SJSA1 (cell line): ENCODE measurements around the gene ARHGAP4. TPM values are rescaled to one million over a fixed set of nuclear protein-coding genes. Genes with fewer than 3 reads are reported as not detected.
A peak's percentile ranks its signal among the peaks of the same experiment; 100 is the strongest.

Experiments used
- DNase-seq, 2 experiments: peaks; one replicate each; pipeline ENCODE4 v3.0.0-alpha.2; 2015 to 2020; ENCODE audit warnings: low spot score in 2 of 2, low read depth in 1 of 2
- H3K27ac ChIP-seq: fragments of 250-450 bp; sonication (Bioruptor Pico); 2 replicates; pipeline ENCODE4 v1.5.1; 2020; ENCODE audit warnings: mild to moderate bottlenecking, moderate library complexity
- H3K27me3 ChIP-seq: fragments of 250-450 bp; sonication (Bioruptor Pico); replicated peaks from 2 replicates; pipeline ENCODE4 v1.5.1; 2020; ENCODE audit warnings: mild to moderate bottlenecking, moderate library complexity
- H3K36me3 ChIP-seq: fragments of 250-450 bp; sonication (Bioruptor Pico); 2 replicates; pipeline ENCODE4 v1.5.1; 2020; ENCODE audit warnings: mild to moderate bottlenecking
- H3K4me1 ChIP-seq: fragments of 250-450 bp; sonication (Bioruptor Pico); replicated peaks from 2 replicates; pipeline ENCODE4 v1.6.1; 2021; ENCODE audit warnings: mild to moderate bottlenecking
- H3K4me3 ChIP-seq: fragments of 250-450 bp; sonication (Bioruptor Pico); 2 replicates; pipeline ENCODE4 v1.5.1; 2020; ENCODE audit warnings: mild to moderate bottlenecking
- H3K9me3 ChIP-seq: fragments of 250-450 bp; sonication (Bioruptor Pico); replicated peaks from 2 replicates; pipeline ENCODE4 v1.5.1; 2020; ENCODE audit warnings: mild to moderate bottlenecking
- total RNA-seq: library from RNA; depleted of rRNA; stranded (reverse); fragments of >200 nt; shearing (Covaris generic); gene quantifications from 2 replicates; pipeline ENCODE4 v1.2.3, GENCODE V29; 2014

Gene ARHGAP4
- total RNA-seq, 1 experiment from 2014 or later = 0.63 TPM

DNA sequence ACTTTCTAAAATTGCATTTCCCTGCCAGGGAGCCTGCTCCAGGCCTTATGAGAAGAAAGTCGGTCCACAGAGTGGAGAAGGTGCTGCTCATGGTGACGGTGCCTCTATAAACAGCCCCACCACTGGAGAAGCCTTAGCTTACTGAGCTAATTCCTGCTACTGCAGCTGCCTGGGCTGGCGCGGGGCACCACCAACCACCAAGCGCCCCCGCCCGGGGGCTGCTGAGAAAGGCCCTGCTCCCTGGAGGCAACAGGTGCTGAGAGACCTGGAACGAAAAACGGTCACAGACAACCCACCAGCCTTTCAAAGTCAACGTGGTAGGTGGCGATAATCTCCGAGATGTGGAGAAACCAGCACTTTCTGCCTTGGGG lies 42.7 kb upstream of the ARHGAP4 start:
- Histone ChIP-seq H3K36me3 (peaks cover 48% of the 10 kb centered on the region), H3K4me1 (peaks cover 20% of the 10 kb centered on the region), H3K27me3 (no peaks in the 10 kb centered on the region), H3K9me3 (no peaks in the 10 kb centered on the region), H3K4me3 (peak overlapping the region; percentile 86), H3K27ac (no peak overlapping the region)
- DNase-seq = no peak

DNA sequence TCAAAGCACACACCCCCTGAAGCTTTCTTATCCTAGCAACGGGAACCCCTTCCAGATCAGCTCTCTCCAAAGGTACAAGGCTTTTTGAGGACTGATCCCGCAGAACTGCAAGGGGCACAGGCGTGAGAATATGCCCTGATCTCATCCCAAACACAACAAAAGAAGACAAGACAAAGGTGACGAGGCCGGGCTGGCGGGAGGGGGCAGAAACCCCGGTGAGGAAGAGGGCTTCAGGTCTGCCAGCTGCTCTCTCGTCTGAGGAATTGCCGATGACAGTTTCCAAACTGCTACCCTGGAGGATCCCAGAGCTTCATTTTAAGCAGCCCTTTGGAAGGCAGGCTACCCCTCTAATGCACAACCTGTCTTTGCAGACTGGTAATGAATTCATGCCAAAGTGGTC lies 42.2 kb upstream of the ARHGAP4 start:
- H3K27ac ChIP-seq = no peak overlapping the region
- H3K36me3 ChIP-seq = peaks cover 53% of the 10 kb centered on the region
- DNase-seq = no peak
- H3K9me3 ChIP-seq = no peaks in the 10 kb centered on the region
- H3K4me1 ChIP-seq = peaks cover 15% of the 10 kb centered on the region
- H3K27me3 ChIP-seq = no peaks in the 10 kb centered on the region
- H3K4me3 ChIP-seq = no peak overlapping the region

DNA sequence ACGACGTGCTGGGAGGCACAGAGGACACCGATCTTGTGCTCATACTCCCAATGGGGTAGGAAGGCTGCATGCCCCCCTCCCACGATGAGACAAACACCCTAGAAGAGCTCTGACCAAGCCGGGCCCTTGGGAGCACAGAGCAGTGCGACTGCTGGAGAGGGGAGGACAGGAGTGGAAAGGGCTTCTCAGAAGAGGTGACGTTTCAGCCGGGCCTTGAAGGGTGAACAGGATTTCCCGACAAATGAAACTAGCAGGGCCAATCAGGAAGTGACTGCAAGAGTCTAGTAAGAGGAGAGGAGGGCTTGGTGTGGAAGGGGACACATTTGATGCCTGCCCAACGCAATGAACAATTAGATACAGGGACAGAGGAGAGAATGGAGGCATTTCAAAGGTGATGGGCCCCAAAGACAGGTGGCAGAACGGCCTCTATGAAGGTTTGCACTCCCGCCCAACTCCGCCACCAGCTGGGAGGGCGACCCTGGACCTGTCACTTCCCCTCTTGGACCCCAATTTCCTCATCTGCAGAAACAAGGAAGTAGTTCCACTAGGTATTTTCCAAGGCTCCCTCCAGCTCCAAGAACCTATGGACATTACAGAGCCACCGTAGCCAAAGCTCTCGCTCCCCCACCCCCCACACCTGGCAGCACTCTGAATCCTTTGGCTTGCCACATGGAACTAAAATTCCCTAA lies 41.6 kb upstream of the ARHGAP4 start:
- Histone ChIP-seq H3K4me3 (no peak overlapping the region), H3K27me3 (no peaks in the 10 kb centered on the region), H3K4me1 (peaks cover 12% of the 10 kb centered on the region), H3K27ac (no peak overlapping the region), H3K36me3 (peaks cover 59% of the 10 kb centered on the region), H3K9me3 (no peaks in the 10 kb centered on the region)
- no peak for DNase-seq

DNA sequence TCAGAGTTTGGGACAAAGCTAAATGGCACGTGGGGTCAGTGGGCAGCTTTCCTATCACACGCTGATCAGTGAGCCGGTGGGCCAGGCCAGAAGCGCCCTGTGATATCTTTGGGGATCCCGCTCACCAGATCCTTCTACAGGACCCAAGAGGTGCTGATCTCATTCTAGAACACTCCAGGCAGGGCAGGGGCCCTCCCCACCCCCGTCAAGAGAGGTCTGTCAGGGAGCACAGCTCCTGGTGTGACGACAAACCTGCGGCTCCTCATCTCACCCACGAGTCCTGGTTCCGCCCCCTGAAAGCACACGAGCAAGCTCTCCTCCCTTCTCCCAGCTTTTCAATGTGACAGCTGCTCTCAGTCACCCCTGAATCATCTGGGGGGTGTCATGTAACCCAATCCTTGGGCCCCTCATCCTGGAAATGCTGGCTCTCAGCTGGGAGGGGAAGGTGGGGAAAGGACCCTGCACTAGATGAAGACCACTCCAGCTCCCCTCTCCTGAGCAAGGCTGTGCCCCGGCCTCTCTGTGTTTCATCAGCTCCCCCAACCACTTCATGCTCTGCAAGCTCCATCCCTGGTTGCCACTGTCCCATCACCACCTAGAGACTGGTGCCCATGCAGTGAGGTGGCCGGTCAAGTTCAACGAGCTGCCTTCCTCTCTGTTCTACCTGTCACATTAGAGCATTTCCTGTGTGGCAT lies 40.9 kb upstream of the ARHGAP4 start:
- no peak for DNase-seq
- Histone ChIP-seq H3K27me3 (no peaks in the 10 kb centered on the region), H3K27ac (no peak overlapping the region), H3K36me3 (peaks cover 66% of the 10 kb centered on the region), H3K4me3 (no peak overlapping the region), H3K9me3 (no peaks in the 10 kb centered on the region), H3K4me1 (peaks cover 12% of the 10 kb centered on the region)

DNA sequence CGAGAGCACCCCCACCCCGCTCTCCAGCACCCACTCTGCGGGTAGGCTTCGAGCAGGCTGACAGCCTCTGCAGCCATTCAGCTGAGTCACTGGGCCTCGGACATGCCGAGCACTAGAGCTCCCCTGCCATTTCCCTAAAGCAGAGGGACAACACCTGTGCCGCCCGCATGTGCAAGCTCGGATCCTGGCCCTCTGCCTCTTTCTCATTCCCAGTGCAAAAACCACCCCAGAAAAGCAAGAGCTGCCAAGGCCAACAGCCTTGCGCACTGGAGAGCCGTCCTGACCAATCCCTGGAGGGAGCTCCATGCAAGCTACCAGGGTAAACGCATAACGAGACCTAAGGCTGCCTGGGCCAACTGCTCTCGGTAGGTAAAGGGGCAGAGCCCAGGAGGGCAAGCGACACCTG lies 40.2 kb upstream of the ARHGAP4 start:
- Histone ChIP-seq H3K4me3 (no peak overlapping the region), H3K9me3 (no peaks in the 10 kb centered on the region), H3K27ac (no peak overlapping the region), H3K36me3 (peaks cover 69% of the 10 kb centered on the region), H3K27me3 (no peaks in the 10 kb centered on the region), H3K4me1 (peaks cover 12% of the 10 kb centered on the region)
- DNase-seq = no peak

DNA sequence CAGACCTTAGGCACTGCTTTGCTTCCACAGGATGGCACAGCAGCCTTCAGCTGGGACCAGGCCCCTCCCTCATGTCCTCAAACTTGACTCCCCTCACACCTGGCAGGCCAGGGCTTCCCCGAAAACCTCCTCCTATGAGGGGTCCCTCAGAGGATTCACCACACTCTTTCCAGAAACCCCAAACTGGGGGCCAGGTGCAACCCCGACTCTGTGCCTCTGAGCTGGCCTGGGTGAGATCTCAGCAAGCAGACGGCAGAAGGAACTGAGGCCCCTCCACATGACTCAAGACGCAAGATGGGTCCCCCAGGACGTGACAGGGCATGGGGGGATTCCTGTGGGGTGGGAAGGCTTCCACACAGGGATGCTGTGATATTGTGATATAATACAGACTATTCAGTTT lies 39.3 kb upstream of the ARHGAP4 start:
- Histone ChIP-seq H3K4me1 (peaks cover 12% of the 10 kb centered on the region), H3K9me3 (no peaks in the 10 kb centered on the region), H3K36me3 (peaks cover 67% of the 10 kb centered on the region), H3K4me3 (no peak overlapping the region), H3K27me3 (no peaks in the 10 kb centered on the region), H3K27ac (no peak overlapping the region)
- DNase-seq = no peak

DNA sequence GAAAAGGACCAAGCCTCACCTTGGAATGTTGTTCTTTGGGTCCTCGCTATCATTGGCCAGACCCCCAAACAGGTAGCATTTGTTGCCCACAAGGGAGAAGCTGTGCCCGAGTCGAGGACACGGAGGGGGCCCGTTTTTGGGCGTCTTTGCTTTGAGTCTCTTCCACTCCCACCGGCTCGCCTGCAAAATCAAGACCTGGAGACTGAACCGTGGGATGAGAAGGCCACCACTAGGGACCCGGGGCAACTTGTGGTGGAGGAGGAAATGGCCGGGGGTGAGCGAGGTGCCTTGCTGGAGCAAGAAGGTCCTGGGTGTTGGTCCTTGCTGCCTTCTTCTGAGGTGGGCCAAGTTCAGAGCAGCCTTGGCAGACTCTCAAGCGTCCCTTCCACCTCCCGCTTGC lies 38.0 kb upstream of the ARHGAP4 start:
- no peak for DNase-seq
- Histone ChIP-seq H3K27ac (no peak overlapping the region), H3K9me3 (no peaks in the 10 kb centered on the region), H3K27me3 (no peaks in the 10 kb centered on the region), H3K36me3 (peaks cover 72% of the 10 kb centered on the region), H3K4me1 (peaks cover 8% of the 10 kb centered on the region), H3K4me3 (no peak overlapping the region)

DNA sequence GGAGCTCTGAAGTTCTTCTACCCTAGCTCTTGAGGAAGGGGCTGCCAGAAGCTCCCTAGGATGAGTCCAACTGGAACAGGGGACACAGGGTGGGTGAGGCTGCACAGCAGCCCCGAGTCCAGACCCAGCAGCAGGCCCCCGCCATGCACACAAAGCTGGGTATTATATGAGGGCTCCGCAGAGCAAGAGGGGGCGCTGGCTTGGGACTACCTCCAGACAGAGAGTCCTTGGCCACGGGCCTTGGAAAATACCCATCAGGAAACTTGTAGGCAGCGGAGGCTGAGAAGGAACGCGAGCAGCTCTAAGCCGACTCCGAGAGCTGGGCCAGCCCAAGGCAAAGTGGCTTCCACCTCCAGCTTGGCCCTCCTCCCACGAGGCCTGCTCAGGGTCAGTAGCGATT lies 37.5 kb upstream of the ARHGAP4 start:
- Histone ChIP-seq H3K27me3 (no peaks in the 10 kb centered on the region), H3K4me1 (peaks cover 2% of the 10 kb centered on the region), H3K9me3 (no peaks in the 10 kb centered on the region), H3K27ac (no peak overlapping the region), H3K4me3 (no peak overlapping the region), H3K36me3 (peaks cover 71% of the 10 kb centered on the region)
- no peak for DNase-seq

DNA sequence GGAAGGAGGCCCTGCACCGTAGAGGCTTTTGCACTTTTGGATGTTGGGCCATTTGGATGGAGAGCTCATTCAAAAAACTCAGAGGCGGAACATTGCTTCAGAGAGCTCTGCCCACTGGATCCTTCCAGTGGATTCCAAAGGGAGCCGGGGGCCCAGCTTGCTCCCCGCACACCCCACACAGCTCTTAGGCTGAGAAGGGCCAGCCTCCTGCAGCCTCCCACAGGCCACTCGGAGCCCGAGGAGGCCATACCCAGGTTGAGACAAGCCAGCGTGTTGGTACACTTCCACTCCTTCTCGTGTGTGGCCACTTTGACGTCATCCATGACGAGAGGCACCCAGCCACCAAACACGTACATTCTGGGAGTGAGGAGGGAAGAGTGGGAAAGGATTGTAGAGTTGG lies 35.2 kb upstream of the ARHGAP4 start:
- peaks cover 74% of the 10 kb centered on the region for H3K36me3 ChIP-seq
- H3K4me1 ChIP-seq = no peaks in the 10 kb centered on the region
- no peak overlapping the region for H3K4me3 ChIP-seq
- H3K9me3 ChIP-seq = no peaks in the 10 kb centered on the region
- H3K27me3 ChIP-seq = no peaks in the 10 kb centered on the region
- H3K27ac ChIP-seq = no peak overlapping the region
- no peak for DNase-seq

DNA sequence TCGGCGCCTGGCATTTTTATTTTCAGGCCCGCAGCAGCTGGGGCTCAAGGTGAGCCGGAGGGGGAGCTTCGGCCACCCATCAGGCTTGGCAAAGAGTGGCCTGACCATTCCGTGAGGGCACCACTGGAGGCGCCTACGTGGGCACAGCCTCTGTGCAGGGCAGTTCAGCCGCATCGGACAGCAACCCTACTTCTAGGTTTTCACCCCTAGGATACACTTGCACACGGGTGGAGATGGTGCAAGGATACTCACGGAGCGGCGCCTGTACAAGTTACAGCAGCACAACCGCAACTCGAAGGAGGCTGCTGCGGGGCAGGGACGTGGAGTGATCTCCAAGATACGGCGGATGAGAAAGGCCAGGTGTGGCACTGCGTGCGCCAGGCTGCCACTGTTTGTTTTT lies 34.7 kb upstream of the ARHGAP4 start:
- Histone ChIP-seq H3K27ac (no peak overlapping the region), H3K9me3 (no peaks in the 10 kb centered on the region), H3K4me1 (no peaks in the 10 kb centered on the region), H3K36me3 (peaks cover 79% of the 10 kb centered on the region), H3K4me3 (no peak overlapping the region), H3K27me3 (no peaks in the 10 kb centered on the region)
- no peak for DNase-seq

DNA sequence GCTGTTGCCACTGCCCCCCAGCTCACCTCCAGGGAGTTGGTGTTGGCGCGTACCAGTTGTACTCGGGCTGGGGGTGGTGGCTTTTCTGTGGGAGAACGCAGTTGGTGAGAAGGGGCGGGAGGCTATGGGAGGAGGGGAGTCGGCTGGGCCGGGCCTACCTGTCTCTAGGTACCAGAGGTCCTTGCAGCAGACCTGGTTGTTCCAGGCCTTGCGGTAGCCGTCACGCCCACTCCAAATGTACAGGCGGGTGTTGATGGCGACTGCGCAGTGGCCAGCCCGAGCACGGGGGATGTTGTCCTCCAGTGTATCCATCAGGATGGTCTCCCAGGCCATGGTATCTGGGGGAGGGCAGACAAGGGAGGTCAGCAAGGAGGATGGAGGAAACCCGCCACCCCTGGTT lies 34.0 kb upstream of the ARHGAP4 start:
- H3K9me3 ChIP-seq = no peaks in the 10 kb centered on the region
- H3K36me3 ChIP-seq = peaks cover 85% of the 10 kb centered on the region
- no peak for DNase-seq
- no peaks in the 10 kb centered on the region for H3K4me1 ChIP-seq
- H3K4me3 ChIP-seq = no peak overlapping the region
- no peaks in the 10 kb centered on the region for H3K27me3 ChIP-seq
- H3K27ac ChIP-seq = no peak overlapping the region

DNA sequence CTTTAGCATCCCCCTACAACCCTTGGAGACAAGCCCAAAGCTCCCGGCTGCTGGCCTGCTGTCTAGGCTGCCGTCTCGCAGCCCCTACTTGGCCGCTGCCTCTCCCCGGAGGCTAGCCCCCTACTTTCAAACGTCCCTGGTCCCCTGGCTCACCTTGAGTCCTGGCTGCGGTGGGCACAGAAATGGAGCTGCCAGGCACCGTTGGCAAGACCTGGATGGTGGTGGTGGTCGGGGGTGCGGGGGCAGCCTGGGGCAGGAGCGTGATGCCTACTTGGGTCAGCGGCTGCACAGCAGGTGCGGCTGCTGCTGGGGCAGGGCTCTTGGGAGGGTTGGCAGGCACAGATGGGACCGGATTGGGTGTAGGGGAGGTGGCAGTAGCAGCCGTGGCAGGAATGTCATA lies 33.6 kb upstream of the ARHGAP4 start:
- Histone ChIP-seq H3K36me3 (peaks cover 89% of the 10 kb centered on the region), H3K4me3 (no peak overlapping the region), H3K9me3 (no peaks in the 10 kb centered on the region), H3K4me1 (no peaks in the 10 kb centered on the region), H3K27ac (no peak overlapping the region), H3K27me3 (no peaks in the 10 kb centered on the region)
- no peak for DNase-seq

DNA sequence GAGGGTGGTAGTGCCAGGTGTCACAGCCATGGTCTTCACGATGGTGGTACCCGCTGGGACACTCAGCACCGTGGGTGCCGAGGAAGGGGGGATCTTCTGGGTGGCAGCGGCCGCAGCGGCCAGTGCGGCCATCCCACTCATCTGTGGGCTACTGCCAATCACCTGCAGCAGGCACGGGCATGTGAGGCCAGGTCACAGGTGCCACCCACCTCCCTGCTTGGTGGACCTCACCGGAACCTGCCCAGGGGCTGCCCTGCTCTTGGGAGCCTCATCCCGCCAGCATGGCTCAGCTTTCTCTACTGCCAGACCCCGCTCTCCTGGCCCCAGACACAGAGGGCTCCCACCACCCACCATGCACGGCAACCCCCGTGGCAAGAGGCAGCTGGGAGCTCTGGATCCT lies 32.5 kb upstream of the ARHGAP4 start:
- H3K36me3 ChIP-seq = peaks cover 94% of the 10 kb centered on the region
- no peaks in the 10 kb centered on the region for H3K9me3 ChIP-seq
- H3K27me3 ChIP-seq = no peaks in the 10 kb centered on the region
- no peak for DNase-seq
- H3K4me3 ChIP-seq = no peak overlapping the region
- H3K27ac ChIP-seq = no peak overlapping the region
- no peaks in the 10 kb centered on the region; the same call in 1 of the 2 replicates for H3K4me1 ChIP-seq

DNA sequence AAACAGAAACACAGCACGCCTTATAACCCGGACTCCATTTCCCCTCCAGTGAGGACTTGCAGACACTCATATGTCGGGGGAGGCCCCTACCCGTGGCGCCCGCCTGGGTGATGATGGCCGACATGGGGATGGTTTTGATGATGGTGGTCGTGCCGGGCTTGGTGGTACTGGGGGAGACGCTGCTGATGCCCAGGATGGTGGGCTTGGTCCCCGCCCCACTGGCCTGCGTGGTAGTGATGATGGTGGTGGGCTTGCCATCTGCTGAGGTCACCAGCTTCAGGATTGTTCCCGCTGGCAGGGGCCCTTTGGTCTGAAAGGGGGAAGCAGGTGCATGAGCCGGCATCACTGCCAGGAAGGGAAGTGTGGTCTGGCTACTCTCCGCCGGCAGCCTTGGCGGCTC lies 31.2 kb upstream of the ARHGAP4 start:
- Histone ChIP-seq H3K36me3 (peaks cover 94% of the 10 kb centered on the region), H3K4me1 (peaks cover 3% of the 10 kb centered on the region), H3K27me3 (no peaks in the 10 kb centered on the region)

More for the DNA sequence above, 31.2 kb upstream of the ARHGAP4 start:
- no peak for DNase-seq
- no peaks in the 10 kb centered on the region for H3K9me3 ChIP-seq
- no peak overlapping the region for H3K27ac ChIP-seq
- H3K4me3 ChIP-seq = no peak overlapping the region
